Amniotic stem cell (primary cell): Measurements from ENCODE around the gene GPC5.
"Not testable (repeated sequence)": the region's sequence is repeated elsewhere in the genome, so short reads cannot be mapped to it uniquely, and the experiment has no call there.

Experiments
- DNase-seq: peaks from one replicate; lab custom pipeline; 2025; lab: John Stamatoyannopoulos, UW

Gene GPC5

DNA sequence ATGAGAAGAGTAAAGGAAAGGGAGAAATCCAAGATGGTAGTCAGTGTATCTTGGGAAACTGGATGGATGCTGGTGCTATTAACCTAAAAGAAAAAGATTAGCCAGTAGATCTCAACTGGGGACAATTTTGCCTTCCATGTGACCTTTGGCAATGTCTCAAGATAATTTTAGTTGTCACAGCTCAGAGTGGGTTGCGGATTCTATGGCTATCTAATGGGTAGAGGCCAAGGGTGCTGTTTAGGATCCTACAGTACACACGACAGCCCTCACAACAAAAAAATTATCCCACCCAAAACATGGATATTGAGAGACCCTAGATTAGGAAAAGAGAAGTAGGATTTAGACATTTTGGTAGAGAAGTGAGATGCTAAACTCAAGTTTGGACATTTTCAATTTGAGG is 258.9 kb downstream of the GPC5 start:
- no peak for DNase-seq

DNA sequence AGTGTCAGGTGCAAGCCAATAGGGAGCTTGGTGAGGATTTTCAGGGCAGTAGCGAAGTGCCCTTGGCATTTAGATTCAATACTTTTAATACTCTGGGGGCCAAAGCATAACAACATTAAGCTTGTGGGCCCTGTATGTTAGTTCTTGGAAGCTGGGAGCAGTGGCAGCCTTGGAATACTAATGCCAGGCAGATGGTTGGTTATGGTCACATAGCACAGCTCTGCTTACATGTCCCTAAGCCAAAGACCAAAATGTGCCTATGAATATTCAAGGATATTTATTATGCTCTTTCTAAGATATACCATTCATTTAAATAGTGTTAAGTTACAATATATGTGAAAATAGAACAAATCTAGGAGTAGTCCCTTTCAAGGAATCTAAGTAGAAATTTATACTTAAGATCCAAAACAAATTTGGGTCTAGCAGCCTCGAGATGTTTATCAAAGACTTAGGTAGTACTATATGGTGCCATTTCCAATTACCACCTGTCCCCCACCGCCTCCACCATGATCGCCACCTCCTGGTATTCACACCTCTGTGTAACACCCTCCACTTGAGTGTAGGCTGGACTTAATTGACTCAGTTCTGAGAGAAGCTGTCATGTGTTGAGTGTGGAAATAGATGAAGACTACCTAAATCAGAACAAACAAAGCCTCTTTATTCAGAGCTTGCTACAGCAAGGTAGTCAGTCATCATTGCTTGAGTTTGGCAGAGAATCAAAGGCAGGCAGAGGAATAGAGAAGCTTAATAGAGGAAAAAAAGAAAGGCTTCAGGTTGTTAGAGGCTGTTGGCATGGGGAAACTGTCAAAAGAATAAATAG is 261.0 kb downstream of the GPC5 start:
- DNase-seq = no peak

DNA sequence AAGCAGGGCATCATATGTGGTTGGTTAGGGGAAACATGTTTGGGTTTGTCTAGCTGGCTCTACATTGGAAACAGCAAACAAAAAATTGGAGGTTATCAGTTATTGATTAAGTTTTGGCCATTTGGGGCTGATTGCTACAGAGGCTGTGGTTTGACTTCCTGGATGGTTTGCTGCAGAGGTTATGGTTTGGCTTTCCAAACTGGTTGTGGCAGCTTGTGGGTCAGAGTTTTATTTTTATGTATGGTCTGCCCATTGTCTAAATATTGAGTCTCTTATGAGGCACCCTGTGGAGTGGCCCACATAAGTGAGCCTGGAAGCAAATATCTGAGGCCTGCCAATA is 261.6 kb downstream of the GPC5 start:
- no peak for DNase-seq

DNA sequence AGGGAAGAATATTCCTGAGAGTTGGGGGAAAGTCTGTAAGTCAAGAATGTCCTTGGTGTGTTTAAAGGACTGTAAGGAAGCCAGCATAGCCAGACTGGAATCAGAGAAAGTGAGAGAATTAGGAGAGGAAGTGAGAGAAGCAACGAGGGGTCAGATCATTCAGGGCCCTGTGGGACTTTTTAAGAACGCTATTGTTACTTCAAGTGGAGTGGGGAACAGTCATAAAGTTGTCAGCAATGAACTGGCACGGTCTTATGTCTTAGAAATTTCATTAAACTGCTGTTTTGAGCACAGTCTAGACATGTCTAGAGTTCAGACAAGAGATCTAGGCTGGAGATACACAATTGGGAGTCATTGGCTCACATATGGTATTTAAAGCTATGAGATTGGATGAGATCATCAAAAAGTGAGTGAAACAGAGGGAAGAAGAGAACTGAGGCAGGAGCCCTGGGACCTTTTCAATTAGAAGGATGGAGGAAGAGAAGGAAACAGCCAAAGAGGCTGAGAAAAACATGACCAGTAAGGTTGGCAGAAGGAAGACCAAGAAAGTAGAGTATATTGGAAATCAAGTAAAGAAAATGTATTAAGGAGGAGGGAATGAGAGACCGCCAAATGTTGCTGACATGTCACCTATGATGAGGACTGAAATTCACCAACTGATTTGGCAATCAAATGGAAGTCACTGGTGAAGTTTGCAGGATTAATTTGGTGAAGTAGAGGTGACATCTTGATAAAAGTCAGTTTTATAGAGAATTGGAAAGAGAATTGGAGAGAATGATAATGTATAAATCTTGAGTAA is 263.5 kb downstream of the GPC5 start:
- DNase-seq = no peak

DNA sequence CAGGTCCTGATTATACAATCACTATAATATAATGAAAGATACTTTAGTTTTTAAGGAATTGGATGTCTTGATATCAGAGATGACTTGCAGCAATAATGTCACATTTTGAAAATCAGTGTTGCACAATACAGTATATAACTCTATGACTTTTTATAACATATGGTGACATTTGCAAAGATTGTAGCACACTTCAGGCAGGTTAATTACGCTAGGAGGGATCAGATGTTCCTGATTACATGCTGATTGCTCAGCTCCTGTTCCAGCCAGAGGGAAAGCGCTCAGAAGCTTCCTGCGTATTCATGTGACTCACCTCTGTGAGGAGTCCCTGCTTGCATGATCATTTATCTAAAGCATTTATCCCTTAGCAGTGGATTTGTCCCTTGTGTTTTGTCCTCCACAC is 265.6 kb downstream of the GPC5 start:
- no peak for DNase-seq

DNA sequence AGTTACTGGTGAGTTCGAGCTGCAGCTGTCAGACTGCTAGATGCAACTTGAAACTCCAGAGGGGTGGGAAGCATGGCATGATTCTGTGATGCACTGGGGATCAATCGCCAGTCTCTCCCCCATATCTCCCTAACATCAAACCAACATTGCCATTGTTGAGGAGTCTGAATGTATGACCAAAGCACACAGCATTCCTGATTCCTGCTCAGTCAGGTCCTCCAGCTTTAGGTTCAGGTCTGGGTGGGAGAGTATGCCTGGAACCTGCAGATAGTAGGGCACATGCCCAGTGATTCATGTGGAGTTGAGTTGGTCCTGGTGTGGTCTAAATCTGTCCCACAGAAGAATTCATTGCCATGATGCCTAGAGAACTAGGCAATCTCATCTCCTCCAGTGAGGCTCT is 269.1 kb downstream of the GPC5 start:
- DNase-seq = no peak

DNA sequence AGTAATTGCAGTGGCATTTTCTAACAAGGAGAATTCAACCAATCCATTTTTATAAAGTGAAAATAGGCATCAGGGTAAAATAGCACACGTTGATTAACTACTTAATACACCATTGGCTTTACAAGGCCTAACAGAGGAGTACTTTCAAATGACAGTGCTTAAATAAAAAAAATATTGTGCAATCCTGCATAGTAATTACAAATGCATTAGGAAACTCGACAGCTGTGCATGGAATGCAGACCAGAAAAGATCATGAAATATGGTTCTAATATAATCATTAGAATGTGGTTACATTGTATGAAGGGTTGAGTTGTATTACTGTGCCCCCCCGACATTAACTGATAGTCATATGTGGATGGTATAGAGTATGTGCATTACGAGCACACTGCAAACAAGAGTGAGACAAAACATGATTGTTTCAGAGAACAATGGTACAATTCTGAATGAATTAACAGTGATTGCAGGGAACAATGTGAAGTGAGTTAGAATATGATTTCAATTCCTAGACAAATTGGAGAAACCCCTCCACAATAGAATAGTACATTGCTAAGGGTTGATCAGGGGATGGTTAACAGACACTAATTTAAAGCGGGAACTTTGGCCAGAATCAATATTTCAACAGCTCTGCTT is 270.6 kb downstream of the GPC5 start:
- no peak for DNase-seq

DNA sequence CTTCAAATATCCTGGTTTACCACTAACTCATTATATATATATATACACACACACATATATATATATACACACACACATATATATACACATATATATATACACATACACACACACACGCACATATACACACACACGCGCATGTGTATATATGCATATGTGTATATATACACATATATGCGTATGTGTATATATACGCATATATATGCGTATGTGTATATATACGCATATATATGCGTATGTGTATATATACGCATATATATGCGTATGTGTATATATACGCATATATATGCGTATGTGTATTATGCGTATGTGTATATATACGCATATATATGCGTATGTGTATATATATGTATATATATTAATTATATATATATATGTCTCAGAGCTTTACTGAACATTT is 275.9 kb downstream of the GPC5 start:
- not testable (repeated sequence) for DNase-seq

DNA sequence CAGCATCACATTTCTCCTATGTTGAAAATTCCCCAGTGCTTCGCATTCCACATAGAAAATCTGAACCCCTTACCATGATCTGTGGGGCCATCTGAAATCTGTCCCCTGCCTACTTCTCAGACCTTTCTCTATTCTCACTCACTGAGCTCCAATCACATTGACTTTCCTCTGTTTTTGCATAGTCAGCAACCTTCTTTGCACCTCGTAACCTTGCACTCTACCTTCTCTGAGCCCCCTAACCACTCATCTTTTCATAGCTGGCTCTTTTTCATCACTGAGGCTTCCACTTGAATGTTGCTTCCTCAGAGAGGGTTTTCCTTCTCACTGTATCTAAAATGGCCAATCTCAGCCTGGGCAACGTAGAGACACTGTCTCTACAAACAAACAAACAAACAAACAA is 286.3 kb downstream of the GPC5 start:
- DNase-seq = no peak

DNA sequence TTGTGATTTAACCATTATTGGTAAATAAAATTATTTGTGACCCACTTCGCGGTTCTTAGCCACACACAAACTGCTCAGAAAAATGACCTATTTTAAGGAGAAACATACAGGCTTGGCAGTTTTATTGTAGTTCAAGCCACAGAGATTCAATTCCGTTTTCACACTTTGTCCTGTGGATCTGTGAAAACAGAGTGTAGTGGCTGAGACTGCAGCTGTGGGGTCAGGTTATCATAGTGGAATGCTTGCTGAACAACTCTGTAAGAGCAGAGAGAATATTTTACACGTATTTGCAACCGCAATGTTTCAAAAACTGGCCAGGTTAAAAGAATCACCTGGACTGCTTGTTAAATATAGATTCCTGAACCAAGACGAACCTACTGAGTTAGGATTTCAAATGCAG is 292.5 kb downstream of the GPC5 start:
- no peak for DNase-seq

DNA sequence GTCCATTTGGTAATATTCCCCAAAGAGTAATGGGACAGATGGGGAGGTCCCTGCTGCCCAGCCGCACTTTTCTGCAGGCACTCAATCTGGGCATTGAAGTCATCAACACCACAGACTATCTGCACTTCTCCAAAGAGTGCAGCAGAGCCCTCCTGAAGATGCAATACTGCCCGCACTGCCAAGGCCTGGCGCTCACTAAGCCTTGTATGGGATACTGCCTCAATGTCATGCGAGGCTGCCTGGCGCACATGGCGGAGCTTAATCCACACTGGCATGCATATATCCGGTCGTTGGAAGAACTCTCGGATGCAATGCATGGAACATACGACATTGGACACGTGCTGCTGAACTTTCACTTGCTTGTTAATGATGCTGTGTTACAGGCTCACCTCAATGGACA is 295.0 kb downstream of the GPC5 start:
- DNase-seq = no peak

DNA sequence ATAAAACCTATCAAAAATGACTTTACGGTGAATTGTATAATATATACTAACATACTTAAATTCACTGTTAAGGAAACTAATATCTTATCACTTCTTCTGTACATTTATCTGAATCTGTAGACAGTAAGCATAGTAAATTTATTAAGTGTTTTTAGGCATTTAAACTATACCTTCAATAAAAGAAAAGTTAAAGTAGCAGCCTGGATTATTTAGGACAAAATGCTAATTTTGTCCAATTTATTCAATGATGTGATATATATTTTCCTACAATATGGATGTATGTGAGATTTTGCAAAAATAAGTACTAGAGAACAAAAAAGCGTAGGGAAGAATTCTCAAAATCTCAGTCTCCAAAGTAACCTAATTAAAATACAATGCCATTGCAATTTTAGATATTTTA is 299.9 kb downstream of the GPC5 start:
- no peak for DNase-seq

DNA sequence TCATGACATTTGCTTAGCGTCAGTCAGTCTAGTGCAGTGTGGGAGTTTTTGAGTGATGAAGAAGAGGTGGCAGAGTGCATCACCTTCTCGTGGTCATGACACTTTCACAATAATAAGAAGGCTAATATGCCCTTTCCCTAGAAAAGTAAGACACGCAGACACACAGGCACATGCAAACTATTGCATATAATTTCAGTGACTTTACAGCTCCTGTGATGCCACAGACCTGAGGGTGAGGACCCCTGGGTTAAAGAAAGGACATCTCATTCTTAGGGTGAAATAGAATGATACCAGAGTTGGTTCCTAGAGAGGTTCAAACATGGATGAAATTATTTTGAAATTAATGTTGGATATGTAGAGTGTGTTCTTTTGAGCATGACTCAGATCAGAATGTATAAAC is 300.3 kb downstream of the GPC5 start:
- DNase-seq = no peak

DNA sequence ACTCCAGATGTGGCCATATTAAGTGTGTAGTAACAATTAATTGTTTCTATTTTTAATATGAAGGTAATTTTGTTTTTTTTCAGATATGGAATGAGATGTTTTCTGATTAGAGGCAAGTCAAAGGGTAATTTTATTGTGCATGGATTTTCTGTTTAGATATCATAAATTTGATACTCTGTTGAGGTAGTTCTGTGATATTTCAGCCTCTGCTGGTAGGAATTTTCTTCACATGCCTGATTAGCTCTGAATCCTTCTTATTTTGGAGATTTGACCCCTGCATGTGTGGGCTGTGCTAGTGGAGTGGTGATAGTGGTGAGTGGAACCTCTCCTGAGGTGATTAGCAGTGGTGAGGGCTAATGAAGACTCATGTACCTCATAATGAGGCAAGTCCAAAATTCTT is 301.4 kb downstream of the GPC5 start:
- no peak for DNase-seq

DNA sequence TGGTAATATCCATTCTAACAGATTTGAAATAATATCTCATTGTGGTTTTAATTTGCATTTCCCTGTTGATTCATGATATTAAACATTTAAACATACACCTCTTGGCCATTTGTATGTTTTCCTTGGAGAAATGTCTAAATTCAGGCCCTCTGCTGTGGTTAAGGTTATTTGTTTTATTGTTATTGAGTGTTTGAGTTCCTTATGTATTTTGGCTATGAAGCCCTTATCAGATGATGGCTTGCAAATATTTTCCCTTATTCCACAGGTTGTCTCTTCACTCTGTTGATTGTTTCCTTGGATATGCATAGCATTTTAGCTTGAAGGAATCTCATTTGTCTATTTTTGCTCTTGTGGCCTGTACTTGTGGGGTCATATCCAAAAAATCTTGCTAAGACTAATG is 303.6 kb downstream of the GPC5 start:
- DNase-seq = no peak

DNA sequence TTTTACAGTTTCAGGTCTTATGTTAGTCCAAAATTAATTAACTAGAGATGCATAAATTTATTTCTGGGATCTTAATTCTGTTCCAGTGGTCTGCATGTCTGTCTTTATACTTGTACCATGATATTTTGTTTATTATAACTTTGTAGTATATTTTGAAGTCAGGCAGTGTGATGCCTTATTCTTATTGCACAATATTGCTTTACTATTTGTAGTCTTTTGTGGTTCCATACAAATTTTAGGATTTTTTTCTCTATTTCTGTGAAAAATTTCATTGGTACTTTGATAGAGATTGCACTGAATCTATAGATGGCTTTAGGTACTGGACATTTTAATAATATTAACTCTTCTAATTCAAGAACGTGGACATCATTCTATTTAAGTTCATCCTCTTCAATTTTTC is 304.0 kb downstream of the GPC5 start:
- no peak for DNase-seq

DNA sequence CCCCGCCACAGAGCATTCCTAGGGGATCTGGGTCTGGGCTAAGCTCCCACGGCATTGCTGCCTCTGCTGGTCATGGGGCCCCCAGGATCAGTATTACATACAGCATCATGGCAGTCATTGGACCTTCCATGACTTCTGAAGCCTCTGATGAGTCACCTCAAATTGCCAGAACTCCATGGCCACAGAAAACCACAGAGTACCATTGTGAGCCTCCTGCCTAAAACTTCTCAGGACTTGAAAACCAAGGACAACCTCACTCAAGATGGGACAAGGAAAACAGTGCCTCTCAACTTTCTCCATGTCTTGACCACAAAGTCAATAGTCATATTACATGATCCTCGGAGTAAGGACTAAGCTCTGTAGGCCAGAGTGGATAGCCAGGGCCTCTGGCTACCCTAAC is 306.0 kb downstream of the GPC5 start:
- DNase-seq = no peak

DNA sequence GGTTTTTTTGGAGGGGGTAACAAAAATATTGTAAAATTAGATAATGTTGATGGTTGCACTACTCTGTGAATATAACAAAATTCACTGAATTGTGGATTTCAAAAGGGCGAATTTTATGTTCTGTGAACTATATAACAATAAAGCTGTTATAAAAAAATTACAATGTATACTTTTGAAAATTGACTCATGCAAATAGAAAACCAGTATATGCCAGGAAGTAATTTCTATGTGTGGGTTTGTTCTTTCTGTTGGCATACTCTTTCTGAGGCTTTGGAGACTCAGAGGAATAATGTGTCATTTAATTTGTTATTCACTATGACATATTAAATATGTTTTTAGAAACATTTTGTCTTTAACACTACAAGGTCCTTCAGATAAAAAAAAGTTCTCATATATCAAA is 310.1 kb downstream of the GPC5 start:
- DNase-seq = no peak

DNA sequence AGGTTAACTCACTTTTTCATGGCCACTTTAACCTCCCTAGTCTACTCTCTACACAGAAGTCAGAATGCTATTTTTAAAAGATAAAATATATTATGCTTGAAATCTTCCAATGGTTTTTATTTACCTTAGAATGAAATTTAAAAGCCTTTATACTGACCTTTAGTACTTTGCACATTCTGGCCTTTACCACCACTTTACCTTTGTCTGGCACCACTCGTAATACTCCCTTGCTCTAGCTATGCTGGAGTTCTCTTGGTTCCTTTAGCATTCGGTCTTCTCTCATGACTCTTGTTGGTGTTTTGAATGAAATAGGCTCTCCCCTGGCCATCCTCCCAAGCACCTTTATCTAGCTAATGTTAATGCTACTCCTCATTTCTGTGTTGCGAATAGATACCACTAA is 310.8 kb downstream of the GPC5 start:
- DNase-seq = no peak

DNA sequence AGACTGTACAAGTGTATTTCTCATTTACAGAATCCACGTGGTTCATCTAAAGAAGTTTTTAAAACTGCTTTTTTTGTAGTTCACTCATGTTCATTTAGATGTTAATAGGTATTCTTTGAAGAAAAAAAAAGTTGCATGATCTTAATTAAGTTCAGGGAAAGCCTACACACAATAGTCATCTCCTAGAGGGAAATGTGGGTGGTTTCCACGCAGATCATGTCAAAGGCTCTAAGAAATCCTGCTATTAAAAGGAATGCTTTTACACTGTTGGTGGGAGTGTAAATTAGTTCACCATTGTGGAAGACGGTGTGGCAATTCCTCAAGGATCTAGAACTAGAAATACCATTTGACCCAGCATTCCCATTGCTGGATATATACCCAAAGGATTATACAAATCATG is 312.3 kb downstream of the GPC5 start:
- no peak for DNase-seq

DNA sequence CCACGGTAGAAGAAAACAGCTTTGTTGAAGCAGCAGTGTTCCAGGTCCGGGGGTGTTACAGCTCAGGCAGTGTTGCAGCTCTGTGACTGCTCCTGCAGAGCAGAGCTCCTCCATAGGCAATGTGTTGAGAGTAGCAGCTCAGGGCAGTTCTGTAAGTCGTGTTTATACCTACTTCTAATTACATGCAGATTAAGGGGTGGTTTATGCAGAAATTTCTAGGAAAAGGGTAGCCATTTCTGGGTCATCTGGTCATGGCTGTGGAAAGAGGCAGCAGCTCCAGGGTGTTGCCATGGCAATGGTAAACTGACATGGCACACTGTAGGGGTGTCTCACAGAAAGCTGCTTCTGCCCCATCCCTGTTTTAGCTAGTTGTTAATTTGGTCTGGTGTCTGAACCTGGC is 316.4 kb downstream of the GPC5 start:
- no peak for DNase-seq

DNA sequence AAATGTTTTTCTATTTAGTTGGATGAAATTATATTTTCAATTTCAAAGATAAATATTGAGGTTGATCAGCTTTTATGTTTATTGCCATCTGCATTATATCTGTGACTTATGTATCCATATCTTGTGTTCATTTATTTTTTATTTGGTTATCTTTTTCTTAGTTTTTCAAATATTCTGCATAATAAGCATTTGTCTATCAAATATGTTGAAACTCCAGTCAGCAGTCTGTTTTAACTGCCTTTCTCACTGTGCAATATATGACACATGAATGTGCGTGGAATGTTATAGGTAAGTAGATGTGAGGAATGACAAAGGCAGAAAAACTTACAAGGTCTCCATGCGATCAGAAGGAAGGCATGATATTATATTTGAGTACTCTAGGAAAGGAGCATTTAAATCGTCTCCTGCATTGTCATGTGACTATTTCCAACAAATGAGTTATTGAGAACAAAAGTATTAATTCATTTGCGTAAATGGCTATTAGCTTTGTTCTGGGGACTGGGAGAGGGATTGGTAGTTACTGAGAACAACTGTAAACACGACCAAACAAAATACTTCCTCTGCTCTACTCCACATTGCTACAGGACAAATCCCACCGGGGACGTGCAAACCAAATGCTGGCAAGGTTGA is 318.1 kb downstream of the GPC5 start:
- no peak for DNase-seq

DNA sequence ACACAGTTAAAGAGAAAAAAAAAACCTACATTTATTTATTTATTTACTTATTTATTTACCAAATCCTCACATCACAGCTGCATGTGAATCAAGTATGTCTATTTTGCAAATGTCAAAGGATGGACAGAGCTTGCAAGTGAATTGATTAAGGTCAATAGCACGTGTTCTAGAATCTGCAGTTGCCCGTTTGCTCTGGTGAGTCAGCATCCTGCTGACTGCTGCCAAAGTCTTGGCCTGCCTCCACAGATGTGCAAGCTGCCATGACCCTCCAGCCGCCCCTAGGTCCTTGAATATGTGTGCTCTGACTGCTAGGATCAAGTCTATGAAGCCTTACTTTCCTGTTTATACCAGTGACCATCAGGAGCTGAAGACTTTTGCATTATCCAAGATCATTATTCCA is 320.6 kb downstream of the GPC5 start:
- DNase-seq = no peak
